SKM-1 (cell line): Measurements from ENCODE around the gene PIGL.
"Not testable (repeated sequence)": the region's sequence is repeated elsewhere in the genome, so short reads cannot be mapped to it uniquely, and the experiment has no call there.

Experiments used
- DNase-seq: peaks from one replicate; lab custom pipeline; 2025; ENCODE audit not compliant: unreplicated experiment; lab: John Stamatoyannopoulos, UW

The PIGL gene

DNA sequence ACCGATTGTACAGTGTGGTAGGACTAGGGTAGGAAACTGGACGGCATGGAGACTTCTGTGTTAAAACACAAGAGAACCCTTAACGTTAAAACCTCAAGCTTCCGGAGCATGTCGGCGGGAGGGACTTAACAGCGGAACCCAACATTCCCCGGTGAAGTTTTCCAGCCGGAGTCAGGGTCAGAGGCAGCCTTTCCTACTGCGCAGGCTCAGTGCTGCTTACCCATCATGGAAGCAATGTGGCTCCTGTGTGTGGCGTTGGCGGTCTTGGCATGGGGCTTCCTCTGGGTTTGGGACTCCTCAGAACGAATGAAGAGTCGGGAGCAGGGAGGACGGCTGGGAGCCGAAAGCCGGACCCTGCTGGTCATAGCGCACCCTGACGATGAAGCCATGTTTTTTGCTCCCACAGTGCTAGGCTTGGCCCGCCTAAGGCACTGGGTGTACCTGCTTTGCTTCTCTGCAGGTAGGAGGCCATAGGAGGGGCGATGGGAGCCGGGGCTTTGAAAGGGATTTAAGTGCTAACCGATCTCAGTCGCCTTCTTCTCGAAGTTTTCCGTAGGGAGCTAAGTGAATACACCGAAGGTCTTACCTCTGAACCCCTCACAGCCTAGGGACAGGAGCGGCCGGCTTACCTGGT lies at the start of gene PIGL:
Gene PIGL (plus strand): TSS at position 209 of the 634 bp plus-strand sequence. CDS start 17 bp downstream, at position 226.
- peak; percentile 83 for DNase-seq

DNA sequence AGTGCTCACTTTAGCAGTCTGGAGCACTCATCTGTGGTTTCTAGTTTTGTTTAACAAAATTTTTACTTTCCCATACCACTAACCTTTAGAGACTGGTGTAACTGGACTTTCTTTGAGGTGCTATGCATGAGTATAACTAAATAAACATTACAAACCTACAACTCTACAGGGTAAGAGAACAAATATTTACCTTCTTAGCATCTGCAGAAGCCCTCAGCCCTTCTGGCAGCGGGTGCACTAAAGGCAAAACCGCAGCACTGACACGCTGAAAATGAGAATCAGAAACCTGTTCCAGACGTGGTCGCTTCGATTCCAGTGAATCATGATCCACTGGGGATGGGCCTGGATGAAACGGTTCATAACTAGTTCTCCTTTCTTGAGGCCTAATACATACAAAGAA lies 45.4 kb upstream of the PIGL start:
- no peak for DNase-seq

DNA sequence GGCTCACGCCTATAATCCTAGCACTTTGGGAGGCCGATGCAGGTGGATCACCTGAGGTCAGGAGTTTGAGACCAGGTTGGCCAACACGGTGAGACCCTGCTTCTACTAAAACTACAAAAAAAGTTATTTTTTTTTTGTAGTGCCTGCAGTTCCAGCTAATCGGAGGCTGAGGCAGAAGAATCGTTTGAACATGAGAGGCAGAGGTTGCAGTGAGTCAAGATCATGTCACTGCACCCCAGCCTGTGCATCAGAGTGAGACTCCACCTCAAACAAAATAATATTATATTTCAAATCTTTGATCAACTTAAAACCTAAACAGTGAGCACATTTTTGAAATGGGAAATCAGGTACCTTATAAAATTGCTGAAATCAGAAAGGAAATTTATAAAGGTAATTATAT lies 38.2 kb upstream of the PIGL start:
- no peak for DNase-seq

DNA sequence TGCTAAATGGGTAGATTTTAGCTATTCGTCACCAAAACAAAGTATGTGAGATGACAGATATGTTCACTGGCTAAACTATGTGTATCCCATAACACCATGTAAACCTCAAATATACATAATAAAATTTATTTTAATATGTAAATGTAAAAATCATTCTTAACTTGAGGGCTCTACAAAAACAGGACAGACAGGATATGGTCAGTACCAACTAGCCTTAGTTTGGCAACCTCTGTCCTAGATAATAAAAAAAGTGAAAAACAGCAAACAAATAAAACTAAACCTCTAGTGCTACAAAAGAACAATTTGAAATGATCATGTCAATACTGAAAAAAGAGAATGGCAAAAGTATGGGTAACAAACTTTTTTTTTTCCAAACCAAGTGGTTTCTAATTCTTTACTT lies 35.4 kb upstream of the PIGL start:
- no peak for DNase-seq

DNA sequence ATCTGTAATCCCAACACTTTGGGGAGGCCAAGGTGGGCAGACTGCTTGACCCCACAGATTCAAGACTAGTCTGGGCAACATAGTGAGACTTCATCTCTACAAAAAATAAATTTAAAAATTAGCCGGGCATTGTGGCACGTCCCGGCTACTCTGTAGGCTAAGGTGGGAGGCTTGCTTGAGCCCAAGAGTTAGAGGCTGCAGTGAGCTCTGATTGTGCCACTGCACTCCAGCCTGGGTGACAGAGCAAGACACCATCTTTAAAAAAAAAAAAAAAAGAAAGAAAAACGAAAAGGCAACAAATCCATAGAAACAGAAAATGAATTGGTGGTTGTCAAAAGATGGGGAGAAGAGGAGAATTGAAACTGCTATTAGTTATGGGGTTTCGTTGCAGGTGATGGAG lies 29.4 kb upstream of the PIGL start:
- no peak for DNase-seq

DNA sequence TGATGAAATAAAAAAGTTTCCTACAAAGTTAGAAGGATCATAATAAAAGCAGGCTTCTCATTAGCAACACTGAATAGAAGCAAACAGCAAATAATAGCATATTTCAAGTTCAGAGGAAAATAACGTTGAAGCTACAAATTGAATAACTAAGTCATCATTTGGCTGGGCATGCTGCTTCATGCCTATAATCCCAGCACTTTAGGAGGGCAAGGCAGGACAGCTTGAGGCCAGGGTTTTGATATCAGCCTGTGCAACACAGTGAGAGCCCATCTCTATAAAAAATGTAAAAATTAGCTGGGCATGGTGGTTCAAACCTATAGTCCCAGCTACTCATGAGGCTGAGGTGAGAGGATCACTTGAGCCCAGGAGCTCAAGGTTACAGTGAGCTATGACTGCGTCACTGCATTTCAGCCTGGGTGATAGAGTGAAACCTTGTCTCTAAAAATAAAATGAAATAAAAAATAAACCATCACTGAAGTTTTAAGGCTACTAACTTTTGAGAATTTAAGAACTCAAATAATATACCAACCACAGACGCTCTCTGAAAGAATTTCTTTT lies 27.1 kb upstream of the PIGL start:
- no peak for DNase-seq

DNA sequence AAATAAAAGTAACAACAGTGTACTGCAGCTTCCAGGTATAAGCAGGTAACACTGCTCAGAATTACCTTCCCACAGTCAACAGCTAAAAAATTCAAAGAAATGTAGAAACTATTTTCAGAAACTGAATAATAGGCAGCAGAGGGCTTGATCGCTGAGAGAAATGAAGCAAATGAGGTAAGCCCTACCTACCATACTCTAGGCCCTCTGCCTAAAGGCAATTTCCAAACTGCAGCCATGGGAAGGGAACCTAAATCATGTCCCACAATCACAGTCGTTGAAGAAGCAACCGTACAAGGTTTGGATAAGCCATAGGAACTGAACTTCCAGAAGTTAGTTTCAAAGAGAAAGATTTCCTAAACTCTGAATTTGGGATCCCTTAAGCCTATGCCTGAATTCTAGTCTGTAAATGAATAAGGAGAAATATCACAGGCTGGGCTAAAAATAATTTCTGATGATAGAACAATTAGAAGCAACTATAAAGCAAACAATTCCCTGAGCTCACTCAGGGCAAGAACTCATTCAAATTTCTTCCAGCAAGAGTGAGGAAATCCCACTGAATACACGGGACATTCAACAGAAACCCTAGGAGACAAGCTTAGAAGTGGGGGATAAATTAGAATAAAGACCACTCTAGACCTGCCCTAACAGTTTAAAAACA lies 26.2 kb upstream of the PIGL start:
- no peak for DNase-seq

DNA sequence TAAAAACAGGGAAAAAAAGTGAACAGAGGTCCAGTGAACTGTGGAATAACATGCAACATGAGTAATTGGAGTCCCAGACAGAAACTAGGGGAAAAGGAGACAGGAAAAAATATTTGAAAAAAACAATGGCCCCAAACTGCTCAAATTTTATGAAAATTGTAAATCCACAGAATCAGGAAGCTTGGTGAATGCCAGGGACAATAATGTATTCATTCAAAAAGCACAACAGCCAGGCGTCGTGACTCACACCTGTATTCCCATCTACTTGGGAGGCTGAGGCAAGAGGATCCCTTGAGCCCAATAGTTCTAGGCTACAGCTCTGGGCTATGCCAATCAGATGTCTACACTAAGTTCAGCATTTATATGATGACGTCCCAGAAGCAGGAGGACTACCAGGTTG lies 25.4 kb upstream of the PIGL start:
- DNase-seq = no peak

DNA sequence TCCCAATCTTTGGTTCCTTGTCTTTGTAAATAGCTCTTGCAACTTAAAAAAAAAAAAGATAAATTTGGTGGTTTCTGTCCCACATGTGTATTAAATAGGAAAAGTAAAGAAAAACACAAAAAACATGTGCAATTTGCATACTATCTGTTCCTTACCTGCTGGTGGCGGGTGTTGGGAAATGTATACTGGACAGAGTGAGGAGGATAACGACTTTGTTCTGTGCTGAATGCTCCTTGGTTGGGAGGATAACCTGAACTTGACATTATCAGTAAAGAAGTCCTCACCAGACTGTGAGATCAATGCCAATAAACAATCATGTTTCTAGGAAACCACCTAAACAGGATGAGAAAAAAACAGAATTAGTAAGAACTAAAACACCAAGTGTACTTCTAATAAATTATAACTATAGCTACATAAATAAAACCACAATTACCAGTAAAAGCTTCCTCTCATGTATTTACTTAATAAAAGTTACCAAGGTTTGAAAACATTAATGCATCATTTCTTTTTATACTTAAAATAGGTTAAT lies 22.6 kb upstream of the PIGL start:
- DNase-seq = not testable (repeated sequence)

DNA sequence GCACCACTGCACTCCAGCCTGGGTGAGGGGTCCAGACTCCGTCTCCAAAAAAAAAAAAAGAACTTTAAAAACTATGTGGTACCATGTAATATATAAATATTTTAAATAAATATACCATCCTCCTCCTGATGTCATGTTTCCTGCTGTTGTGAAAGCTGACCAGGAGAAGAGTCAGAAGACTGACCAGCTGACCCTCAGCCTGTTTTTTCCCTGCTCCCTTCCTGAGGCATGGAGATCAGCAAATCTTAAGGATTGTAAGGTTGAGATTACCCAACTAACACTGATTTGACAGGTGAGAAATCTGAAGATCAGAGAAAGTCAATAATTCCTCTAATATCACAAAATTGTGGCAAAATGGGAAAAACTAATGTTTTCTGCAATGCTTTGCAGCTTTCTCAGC lies 19.7 kb upstream of the PIGL start:
- DNase-seq = no peak

DNA sequence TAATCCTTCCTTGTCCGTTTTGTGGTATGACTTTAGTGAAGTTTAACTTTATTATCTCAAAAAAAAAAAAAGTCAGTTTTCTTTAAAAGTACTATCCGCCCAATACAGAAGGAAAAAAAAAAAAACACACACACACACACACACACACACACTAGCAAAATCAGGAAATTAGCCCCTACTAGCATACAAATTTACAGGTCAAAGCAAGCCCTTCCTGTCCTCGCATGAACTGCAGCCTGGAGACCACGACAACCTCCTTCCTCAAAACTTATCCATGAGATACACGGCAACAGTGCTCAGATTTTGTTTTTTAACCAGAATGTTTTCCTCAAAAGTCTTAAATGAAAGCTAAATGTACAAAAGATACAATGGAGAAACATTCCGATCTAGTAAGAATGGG lies 17.9 kb upstream of the PIGL start:
- DNase-seq = peak; percentile 20

DNA sequence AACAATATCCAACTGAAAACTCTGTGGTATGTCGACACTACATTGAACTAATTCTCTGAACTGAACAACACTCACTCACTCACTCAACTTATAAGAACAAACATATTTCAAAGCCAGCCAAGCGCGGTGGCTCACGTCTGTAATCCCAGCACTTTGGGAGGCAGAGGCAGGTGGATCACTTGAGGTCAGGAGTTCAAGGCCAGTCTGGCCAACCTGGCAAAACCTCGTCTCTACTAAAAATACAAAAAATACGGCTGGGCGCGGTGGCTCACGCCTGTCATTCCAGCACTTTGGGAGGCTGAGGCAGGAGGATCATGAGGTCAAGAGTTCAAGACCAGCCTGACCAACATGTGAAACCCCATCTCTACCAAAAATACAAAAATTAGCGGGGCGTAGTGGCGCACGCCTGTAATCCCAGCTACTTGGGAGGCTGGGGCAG lies 15.3 kb upstream of the PIGL start:
- DNase-seq = not testable (repeated sequence)

DNA sequence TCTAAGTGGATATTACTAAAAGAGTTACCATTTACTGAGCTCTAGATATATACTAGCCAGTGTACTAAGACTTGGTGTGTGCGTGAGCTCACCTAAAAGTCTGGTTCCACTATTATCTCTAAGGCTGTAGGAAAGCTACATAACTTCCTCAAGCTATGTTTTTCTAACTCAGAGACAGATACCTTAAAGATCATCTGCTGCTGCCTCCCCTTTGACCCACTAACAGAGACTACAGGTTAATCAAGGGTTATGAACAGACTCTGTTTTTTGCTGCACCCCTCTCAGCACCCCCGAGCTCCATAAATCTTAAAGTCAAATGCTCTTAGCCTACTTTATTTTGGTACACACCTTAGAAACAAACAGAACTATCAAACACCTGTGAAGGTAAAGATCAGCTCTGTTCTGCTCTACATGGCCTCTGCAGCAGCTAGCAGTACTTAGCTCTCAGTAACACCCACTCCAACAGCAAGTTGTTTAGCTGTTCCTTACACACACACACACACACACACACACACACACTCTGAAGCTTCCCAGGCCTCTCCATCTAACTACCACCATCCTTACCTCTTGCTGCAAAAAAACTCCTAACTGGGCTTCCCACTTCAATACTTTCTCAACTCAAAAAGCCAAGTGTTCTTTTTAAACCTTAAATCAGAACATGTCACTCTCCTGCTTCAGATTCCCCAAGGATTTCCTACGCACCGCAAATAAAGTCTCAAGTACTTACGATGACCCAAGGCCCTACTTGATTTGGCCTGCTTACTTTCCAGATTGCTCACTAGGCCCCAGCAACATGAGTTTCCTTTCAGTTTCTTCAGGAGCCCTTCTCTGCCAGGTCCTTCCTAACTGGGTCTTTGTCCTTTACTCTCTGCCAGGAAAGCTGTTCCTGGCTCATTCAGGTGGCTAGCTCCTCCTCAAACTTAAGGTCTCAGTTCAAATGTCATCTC lies 14.2 kb upstream of the PIGL start:
- DNase-seq = not testable (repeated sequence)

DNA sequence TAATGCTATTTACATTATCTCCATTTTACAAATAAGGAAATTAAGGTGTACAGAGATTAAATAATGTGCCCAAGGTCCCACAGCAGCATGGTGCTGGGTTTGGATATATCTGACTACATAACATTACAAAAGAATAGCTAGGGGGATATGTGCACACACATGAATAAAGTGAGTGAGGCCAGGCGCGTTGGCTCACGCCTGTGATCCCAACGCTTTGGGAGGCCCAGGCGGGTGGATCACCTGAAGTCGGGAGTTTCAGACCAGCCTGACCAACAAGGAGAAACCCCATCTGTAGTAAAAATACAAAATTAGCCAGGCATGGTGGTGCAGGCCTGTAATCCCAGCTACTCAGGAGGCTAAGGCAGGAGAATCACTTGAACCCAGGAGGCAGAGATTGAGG lies 12.2 kb upstream of the PIGL start:
- not testable (repeated sequence) for DNase-seq

DNA sequence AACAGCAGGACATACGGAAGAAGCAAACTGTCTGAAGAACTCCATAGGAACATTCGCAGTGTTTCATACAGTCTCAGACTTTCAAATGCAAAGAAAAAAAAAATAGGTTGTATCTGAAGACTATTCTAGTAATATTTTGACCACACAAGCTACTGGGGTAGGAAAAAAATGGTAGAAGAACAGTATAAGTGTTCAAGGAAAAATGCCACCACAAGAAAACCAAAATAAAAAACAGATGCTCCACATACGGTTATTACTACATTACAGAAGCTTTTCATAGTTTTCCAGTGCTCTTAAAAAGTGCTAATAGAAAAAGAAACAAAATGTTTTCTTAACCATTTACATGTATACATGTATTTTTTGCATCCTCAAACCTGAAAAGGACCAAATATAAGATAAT lies 5.4 kb upstream of the PIGL start:
- no peak for DNase-seq

DNA sequence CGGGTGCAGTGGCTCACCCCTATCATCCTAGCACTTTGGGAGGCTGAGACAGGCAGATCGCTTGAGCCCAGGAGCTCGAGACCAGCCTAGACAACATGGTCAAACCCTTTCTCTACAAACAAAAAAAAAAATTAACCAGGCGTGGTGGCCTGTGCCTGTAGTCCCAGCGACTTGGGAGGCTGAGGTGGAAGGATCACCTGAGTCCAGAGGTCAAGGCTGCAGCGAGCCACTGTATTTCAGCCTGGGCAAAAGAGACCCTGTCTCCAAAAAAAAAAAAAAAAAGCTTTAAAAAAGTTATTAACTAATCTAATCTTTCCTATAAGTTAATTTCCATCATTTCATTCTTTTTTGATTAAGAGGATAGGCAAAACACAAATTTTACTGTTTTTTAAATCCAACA lies 4.2 kb upstream of the PIGL start:
- no peak for DNase-seq

DNA sequence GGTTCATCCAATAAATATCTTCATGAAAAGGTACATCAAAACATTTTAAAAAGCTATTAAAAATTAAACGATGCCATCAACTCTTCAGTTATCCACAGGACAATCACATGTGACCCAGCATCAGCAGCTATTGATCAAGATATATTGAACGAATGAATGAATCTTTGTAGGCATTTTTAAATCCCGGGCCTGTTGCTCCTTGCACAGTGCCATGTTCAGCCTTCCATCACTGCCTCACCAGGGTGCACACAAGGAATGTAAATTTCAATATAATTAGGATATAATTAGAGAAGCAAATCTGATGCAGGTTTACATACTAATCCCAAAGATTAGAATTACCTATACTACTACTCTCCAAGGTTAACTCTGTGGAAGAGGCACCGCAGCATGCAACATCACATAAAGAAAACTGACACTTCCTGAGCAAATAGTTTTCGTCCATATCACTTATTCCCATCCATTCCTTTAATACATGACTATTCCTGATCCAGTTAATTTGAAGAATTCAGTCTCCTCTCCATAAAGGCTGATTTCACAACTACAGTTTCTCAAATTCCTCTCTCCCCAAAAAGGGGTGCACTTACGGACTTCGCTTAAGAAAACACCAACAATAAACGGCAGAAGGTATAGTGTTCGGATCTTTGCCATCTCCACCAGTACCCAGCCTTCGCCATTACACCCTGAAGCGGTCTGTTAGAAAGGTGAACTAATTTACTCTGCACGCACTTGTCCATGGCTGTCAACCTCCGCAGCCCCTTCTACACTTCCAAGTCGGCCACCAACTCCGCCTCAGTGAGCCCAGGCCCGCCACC lies 2.6 kb upstream of the PIGL start:
- no peak for DNase-seq

DNA sequence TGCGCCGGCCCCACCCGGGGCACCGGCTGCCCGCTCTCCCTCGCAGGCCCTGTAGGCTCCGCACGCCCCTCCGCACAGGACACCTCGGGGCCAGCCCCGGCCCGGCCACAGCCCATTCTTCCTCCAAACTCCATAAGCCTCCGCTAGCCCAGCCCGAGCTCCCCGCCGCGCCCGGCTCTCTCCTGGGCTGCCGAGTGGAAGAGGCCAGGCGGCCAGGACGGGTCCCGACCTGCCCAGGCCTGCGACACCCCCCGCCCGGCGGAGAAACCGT lies 2.1 kb upstream of the PIGL start:
- no peak for DNase-seq

DNA sequence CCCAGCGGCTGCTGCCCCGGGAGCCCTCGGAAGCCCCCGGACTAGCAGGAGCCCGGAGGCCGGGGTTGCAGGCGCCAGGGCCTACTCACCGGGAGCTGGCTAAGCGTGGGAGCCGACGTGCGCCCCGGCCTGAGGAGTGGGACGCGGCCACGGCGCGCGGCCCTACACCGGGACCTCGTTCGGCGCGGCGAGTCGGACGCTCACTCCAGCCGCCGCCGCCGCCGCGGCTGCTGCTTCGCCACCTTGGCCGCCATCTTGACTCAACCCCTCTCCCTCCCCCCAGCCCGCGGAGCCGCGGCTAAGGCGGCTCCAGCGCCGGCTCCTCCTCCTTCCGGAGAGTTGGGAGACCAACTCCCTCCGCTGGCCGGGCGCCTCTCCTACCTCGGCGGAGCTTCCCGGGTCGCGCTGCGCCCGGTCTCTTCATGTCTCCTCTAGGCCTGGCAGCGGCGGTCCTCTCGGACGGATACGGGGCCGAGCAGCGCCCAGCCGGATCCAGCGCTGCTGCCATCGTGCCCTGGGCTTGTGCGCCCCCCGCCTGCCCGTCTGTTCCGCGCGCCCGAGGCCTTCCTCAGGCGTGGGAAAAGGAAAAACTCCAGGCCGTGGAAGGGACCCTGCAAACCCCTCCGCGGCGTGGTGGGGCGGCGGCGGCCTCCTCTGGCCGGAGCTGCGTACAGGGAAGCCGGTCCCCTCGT lies 1.6 kb upstream of the PIGL start, which contains the start of gene NCOR1:
Gene NCOR1 (minus strand): TSS at position 262 of the 692 bp plus-strand sequence. CDS start 20,965 bp downstream, outside the sequence.
- DNase-seq = peak; percentile 83

DNA sequence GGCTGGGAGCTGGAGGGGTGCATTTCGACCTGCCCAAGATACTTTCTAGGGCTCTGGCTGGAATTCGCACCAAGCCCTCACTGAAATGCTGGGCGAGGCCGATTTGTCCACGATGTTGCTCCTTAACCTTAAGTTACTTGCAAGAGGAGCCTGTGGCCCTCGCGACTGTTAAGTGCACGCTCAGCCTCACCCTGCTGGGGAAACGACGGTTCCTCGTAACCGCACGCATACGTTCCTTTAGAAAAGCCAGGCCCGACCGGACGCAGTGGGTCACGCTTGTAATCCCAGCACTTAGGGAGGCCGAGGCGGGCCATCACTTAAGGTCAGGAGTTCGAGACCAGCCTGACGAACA lies 1.1 kb upstream of the PIGL start:
- DNase-seq = no peak
